Activated CD4-positive, alpha-beta memory T cell treated with anti-CD3 and anti-CD28 coated beads, Interleukin-2, amount 10 ng/mL, durations not matched to agents 7 days and 5 days (primary cell): ENCODE results near the gene S100A2. TPM values are rescaled to one million over a fixed set of nuclear protein-coding genes. Genes with fewer than 3 reads are reported as not detected.
"Not testable (repeated sequence)": the region's sequence is repeated elsewhere in the genome, so short reads cannot be mapped to it uniquely, and the experiment has no call there.

Experiments used
- CTCF ChIA-PET: fragments of 350-600 bp; sonication (Branson Sonifier 250); formaldehyde crosslinking; loops from one replicate; lab custom pipeline; 2021; ENCODE audit warnings: antibody characterized with exemption, inconsistent platforms; lab: Charles Lee
- POLR2A ChIA-PET: fragments of 350-600 bp; sonication (Branson Sonifier 250); formaldehyde crosslinking; loops from one replicate; lab custom pipeline; 2021; ENCODE audit warnings: antibody characterized with exemption; lab: Charles Lee
- DNase-seq: peaks from one replicate; pipeline ENCODE4 v3.0.0-alpha.2; 2020
- H3K27ac Mint-ChIP-seq: one replicate; pipeline ENCODE4 v1.8.0; 2021; ENCODE audit warnings: mild to moderate bottlenecking, mixed read lengths
- H3K27me3 Mint-ChIP-seq: one replicate; pipeline ENCODE4 v1.8.0; 2021; ENCODE audit warnings: mixed read lengths
- H3K36me3 Mint-ChIP-seq: one replicate; pipeline ENCODE4 v1.8.0; 2021; ENCODE audit warnings: low read depth, mixed read lengths
- H3K4me1 Mint-ChIP-seq: one replicate; pipeline ENCODE4 v1.8.0; 2021; ENCODE audit warnings: mixed read lengths
- H3K4me3 Mint-ChIP-seq: one replicate; pipeline ENCODE4 v1.8.0; 2021; ENCODE audit warnings: mild to moderate bottlenecking, mixed read lengths
- H3K9me3 Mint-ChIP-seq: one replicate; pipeline ENCODE4 v1.8.0; 2021; ENCODE audit warnings: mixed read lengths
- total RNA-seq, 2 experiments: library from RNA; stranded (reverse); gene quantifications; one replicate each; pipeline ENCODE4 v1.2.3, GENCODE V29; 2021

The S100A2 gene
- total RNA-seq, 2 experiments from 2014 or later: 0.85 to 1.2 TPM

- Mint-ChIP-seq H3K4me3 (peak overlapping the region; percentile 99), H3K27me3 (no peaks in the 10 kb centered on the region), H3K9me3 (no peaks in the 10 kb centered on the region), H3K36me3 (peaks cover 45% of the 10 kb centered on the region), H3K4me1 (peaks cover 73% of the 10 kb centered on the region), H3K27ac (peak overlapping the region; percentile 94)
- ChIA-PET CTCF (interaction anchor here (1.2 to 6.1 kb wide), 12 partner anchors 9 to 99 kb away, joined by 3 to 202 read pairs (median 14); partner anchors contain the start of genes CHTOP, S100A14, S100A2 and S100A3), POLR2A (interaction anchor here (1.1 to 7.1 kb wide), 18 partner anchors 9 to 429 kb away, joined by 3 to 281 read pairs (median 10); partner anchors contain the start of genes CHTOP, ILF2, S100A1 and S100A13)
- DNase-seq: no peak
These were observed 31.3 kb downstream of the S100A2 start for GRCh38 chr1:153534226-153534924.

DNA sequence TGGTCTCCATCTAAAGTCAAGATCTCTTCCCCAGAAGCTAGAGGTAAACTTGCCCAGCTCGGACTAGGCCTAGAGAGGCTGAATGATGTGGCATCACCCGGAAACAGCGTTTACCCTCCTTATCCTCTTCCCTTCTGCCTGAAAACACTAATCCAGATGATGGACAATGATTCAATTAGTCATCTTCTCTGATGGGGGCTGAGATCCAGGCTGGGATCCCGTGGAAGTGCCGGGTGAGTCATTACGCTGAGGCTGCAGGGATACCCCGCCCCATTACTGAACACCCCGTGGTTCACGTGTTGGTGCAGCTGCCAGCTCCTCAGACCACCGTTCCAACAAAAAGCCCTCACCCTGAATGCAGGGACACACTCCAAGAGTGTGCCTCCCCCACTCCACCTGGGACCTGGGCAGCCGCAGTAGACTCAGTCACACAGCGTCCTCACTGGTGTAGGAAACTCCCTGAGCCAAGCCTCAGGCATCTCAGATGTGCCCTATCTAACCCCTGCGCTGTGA lies 31.9 kb downstream of the S100A2 start:
- Mint-ChIP-seq H3K36me3 (peaks cover 51% of the 10 kb centered on the region), H3K27me3 (no peaks in the 10 kb centered on the region), H3K4me1 (peaks cover 75% of the 10 kb centered on the region), H3K9me3 (no peaks in the 10 kb centered on the region), H3K4me3 (peak overlapping the region; percentile 99), H3K27ac (peak overlapping the region; percentile 94)
- ChIA-PET CTCF (interaction anchor here (0.6 to 6.1 kb wide), 17 partner anchors 8 to 100 kb away, joined by 3 to 202 read pairs (median 15); partner anchors contain the start of genes CHTOP, S100A14, S100A2 and S100A3), POLR2A (interaction anchor here (1.1 to 7.1 kb wide), 15 partner anchors 7 to 429 kb away, joined by 3 to 281 read pairs (median 13); partner anchors contain the start of genes CHTOP, S100A2, S100A4 and S100A5)
- peak; percentile 30 for DNase-seq

DNA sequence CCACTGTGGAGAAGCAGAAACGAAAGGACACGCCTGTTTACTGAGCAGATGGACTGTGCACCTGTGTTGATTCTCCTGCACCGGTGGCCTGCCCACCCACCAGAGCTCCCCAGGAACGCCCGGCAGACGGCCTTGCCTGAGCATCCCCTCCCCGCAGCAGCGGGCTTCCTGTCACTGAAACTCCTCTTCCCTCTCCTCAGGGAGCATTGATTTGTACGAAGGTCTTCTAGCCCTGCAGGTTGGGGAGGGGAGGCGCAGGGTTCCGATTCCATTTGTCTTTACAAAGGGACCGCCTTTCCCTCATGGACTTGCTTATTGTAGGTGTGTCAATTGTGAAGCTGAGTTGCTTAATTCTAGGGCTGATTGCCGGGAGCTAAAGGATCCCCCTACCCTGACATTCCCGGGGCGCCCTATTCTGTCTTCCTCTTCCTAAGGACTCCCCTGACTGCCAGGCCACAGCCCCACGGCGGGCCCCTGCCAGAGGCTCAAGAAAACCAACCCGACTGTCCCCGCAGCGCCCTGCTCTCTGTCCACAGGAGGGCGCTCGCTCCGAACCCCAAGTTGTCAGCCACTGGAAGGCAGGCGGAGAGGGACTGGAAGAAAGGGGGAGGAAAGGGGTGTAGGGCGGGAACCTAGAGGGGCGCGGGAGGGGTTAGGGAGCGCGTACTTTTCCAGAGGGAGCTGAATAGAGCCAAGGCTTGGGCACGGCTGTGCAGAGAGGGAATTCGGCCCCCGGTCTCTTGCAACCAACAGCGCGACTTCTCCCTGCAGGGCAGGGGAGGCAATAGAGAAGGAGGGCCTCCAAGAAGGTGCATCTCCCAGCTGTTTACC lies 32.7 kb downstream of the S100A2 start:
- POLR2A ChIA-PET: interaction anchor here (0.6 to 7.1 kb wide), 24 partner anchors 8 to 458 kb away, joined by 3 to 281 read pairs (median 6); partner anchors contain the start of genes CHTOP, INTS3, RPS27 and S100A2
- DNase-seq: peak; percentile 89
- CTCF ChIA-PET: interaction anchor here (0.8 to 6.1 kb wide), 24 partner anchors 8 to 454 kb away, joined by 3 to 202 read pairs (median 8); partner anchors contain the start of genes CHTOP, S100A13, S100A14 and S100A2
- H3K36me3 Mint-ChIP-seq: peaks cover 50% of the 10 kb centered on the region
- H3K4me3 Mint-ChIP-seq: peak overlapping the region; percentile 99
- H3K27ac Mint-ChIP-seq: peak overlapping the region; percentile 94
- peaks cover 69% of the 10 kb centered on the region for H3K4me1 Mint-ChIP-seq
- no peaks in the 10 kb centered on the region for H3K27me3 Mint-ChIP-seq
- H3K9me3 Mint-ChIP-seq: no peaks in the 10 kb centered on the region

GRCh38 chr1:153532181-153532580 lies 33.5 kb downstream of the S100A2 start:
- H3K9me3 Mint-ChIP-seq: no peaks in the 10 kb centered on the region
- no peaks in the 10 kb centered on the region for H3K27me3 Mint-ChIP-seq
- peaks cover 62% of the 10 kb centered on the region for H3K4me1 Mint-ChIP-seq
- peak overlapping the region; percentile 94 for H3K27ac Mint-ChIP-seq
- peaks cover 46% of the 10 kb centered on the region for H3K36me3 Mint-ChIP-seq
- peak overlapping the region; percentile 99 for H3K4me3 Mint-ChIP-seq
- ChIA-PET POLR2A (interaction anchor here (1.0 to 7.1 kb wide), 21 partner anchors 8 to 458 kb away, joined by 3 to 281 read pairs (median 7); partner anchors contain the start of genes CHTOP, INTS3, RPS27 and S100A2), CTCF (interaction anchor here (0.9 to 6.1 kb wide), 23 partner anchors 7 to 455 kb away, joined by 3 to 202 read pairs (median 10); partner anchors contain the start of genes CHTOP, S100A13, S100A14 and S100A2)
- DNase-seq: peak; percentile 74

- H3K9me3 Mint-ChIP-seq: no peaks in the 10 kb centered on the region
- ChIA-PET POLR2A (interaction anchor here (1.0 to 7.1 kb wide), 18 partner anchors 8 to 459 kb away, joined by 3 to 281 read pairs (median 8); partner anchors contain the start of genes CHTOP, INTS3, RPS27 and S100A2), CTCF (interaction anchor here (0.9 to 6.1 kb wide), 21 partner anchors 9 to 455 kb away, joined by 3 to 202 read pairs (median 10); partner anchors contain the start of genes CHTOP, S100A13, S100A14 and S100A2)
- no peak for DNase-seq
- no peaks in the 10 kb centered on the region for H3K27me3 Mint-ChIP-seq
- peak overlapping the region; percentile 94 for H3K27ac Mint-ChIP-seq
- peaks cover 57% of the 10 kb centered on the region for H3K4me1 Mint-ChIP-seq
- peak overlapping the region; percentile 7 for H3K4me3 Mint-ChIP-seq
- peaks cover 44% of the 10 kb centered on the region for H3K36me3 Mint-ChIP-seq
These were observed 34.0 kb downstream of the S100A2 start for GRCh38 chr1:153531638-153532037.

DNA sequence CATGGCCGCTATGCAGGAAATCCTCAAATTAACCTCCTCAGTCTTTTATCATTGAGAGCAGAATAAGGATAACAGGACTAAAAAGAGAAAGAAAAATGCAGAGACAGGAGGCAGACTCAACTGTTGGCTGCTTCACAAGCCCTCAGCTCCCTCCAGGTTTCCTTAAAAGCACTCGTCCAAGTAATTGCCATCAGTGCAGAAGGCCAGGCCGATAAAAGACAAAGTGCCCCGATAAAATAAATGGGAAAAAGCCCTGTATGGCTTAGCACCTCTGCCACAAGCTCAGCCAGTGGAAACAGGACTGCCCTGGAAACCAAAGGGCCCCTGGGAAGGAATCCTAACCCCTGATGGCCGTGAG lies 38.0 kb downstream of the S100A2 start:
- no peak for DNase-seq
- Mint-ChIP-seq H3K4me3 (no peak overlapping the region), H3K27me3 (no peaks in the 10 kb centered on the region), H3K9me3 (no peaks in the 10 kb centered on the region), H3K27ac (no peak overlapping the region), H3K36me3 (peaks cover 16% of the 10 kb centered on the region), H3K4me1 (peaks cover 31% of the 10 kb centered on the region)
- ChIA-PET POLR2A (no interaction called here), CTCF (interaction anchor here (1.3 kb wide), 1 partner anchor 16 kb away, joined by 3 read pairs; no protein-coding TSS in a partner anchor)

DNA sequence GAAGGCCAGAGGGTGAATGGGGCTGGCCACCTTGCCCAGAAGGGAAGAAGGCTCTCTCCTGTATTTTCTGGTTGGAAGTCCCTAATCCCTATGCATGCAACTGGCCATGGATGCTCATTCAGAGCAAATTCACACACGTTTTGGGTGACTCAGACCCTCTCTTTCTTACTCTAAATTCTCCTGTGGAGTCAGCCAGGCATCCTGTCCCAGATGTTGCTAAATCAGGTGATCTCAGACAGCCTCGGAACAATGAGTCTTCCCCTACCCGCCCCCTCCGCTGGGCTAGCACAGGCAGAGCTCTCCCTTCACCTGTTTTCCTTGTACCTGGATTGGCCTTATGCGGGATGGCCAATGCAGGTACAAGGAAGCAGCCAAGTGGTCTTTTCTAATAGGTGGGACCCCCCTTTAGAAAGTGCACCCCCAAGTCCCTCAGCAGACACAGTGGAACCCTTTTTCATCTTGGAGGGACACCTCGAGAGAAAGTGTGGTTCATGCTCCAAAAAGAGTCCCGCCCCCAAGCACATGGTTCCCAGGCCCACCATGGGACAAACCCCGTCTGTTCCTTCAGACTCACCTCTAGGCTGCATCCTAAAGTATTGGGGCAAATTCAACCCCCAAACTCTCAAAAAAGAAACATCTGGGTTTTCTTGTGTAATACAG lies 38.5 kb downstream of the S100A2 start:
- Mint-ChIP-seq H3K27me3 (no peaks in the 10 kb centered on the region), H3K27ac (no peak overlapping the region), H3K9me3 (no peaks in the 10 kb centered on the region), H3K36me3 (peaks cover 16% of the 10 kb centered on the region), H3K4me3 (no peak overlapping the region), H3K4me1 (peaks cover 28% of the 10 kb centered on the region)
- ChIA-PET POLR2A (no interaction called here), CTCF (interaction anchor here (1.3 kb wide), 1 partner anchor 16 kb away, joined by 3 read pairs; no protein-coding TSS in a partner anchor)
- DNase-seq: no peak

DNA sequence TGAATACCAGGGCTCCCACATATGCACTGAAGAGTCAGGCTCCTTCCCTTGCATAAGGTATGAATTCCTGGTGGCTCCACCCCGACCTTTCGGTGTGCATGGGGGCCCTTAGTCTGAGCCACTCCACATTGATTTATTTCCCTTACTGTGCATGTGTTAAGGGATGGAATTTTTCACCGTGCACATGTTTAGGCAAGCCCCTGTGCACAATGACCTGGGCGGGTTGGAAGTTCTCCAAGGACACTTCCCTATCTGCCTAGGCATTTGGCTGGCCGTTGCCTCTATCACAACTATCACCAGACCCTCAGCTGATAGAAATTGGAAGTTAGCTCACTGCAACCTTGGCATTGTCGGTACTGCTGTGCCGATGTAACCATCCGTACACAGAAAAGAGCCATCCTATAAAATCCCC lies 39.5 kb downstream of the S100A2 start:
- peaks cover 15% of the 10 kb centered on the region for H3K36me3 Mint-ChIP-seq
- no peaks in the 10 kb centered on the region for H3K27me3 Mint-ChIP-seq
- H3K4me3 Mint-ChIP-seq: no peak overlapping the region
- H3K9me3 Mint-ChIP-seq: no peaks in the 10 kb centered on the region
- H3K27ac Mint-ChIP-seq: no peak overlapping the region
- ChIA-PET POLR2A (interaction anchor here (0.9 to 2.6 kb wide), 3 partner anchors 10 to 19 kb away, joined by 3 to 14 read pairs (median 10); partner anchors contain the start of gene S100A6), CTCF (interaction anchor here (0.8 to 3.1 kb wide), 5 partner anchors 8 to 109 kb away, joined by 3 to 12 read pairs (median 5); partner anchors contain the start of gene S100A6)
- H3K4me1 Mint-ChIP-seq: peaks cover 18% of the 10 kb centered on the region
- DNase-seq: no peak

DNA sequence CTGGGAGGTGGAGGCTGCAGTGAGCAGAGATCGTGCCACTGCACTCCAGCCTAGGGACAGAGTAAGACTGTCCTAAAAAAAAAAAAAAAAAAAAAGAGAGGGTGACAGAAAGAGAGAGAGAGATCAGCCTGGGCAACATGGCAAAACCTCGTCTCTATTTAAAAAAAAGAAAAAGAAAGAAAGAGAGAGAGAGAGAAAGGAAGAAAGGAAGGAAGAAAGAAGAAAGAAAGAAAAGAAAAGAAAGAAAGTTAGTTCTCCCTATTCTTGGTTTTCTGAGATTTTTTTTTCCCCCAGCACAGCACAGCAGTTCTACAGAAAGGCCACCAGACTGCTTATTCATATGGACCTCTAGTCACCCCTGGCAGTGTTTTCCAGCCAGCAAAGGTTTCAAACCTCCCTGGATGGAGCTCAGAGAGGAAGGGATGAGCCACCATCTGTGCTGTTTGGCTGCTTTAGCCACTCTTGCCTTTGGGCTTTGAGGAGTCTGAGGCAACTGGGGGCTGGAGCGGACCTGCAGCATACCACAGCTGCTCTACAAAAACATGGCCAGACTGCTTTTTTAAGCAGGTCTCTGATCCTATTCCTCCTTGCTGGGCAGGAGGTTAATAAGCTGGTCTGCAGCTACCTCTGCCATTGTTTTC lies 40.4 kb downstream of the S100A2 start:
- CTCF ChIA-PET: interaction anchor here (0.7 to 3.1 kb wide), 8 partner anchors 9 to 110 kb away, joined by 3 to 12 read pairs (median 5); partner anchors contain the start of gene S100A6
- POLR2A ChIA-PET: interaction anchor here (0.6 to 2.6 kb wide), 6 partner anchors 10 to 115 kb away, joined by 3 to 14 read pairs (median 3); partner anchors contain the start of genes CHTOP and S100A6
- no peak for DNase-seq
- Mint-ChIP-seq H3K9me3 (no peaks in the 10 kb centered on the region), H3K27me3 (no peaks in the 10 kb centered on the region), H3K27ac (no peak overlapping the region), H3K4me1 (peaks cover 9% of the 10 kb centered on the region), H3K36me3 (peaks cover 12% of the 10 kb centered on the region), H3K4me3 (no peak overlapping the region)

- not testable (repeated sequence) for H3K27ac Mint-ChIP-seq, H3K9me3 Mint-ChIP-seq, H3K27me3 Mint-ChIP-seq, H3K36me3 Mint-ChIP-seq, DNase-seq, H3K4me1 Mint-ChIP-seq, H3K4me3 Mint-ChIP-seq
- ChIA-PET CTCF (interaction anchor here (1.2 to 3.0 kb wide), 4 partner anchors 10 to 45 kb away, joined by 3 to 8 read pairs (median 7); no protein-coding TSS in a partner anchor), POLR2A (interaction anchor here (1.0 to 3.8 kb wide), 4 partner anchors 10 to 111 kb away, joined by 3 to 38 read pairs (median 8); partner anchors contain the start of genes CHTOP and S100A5)
These were observed 43.1 kb downstream of the S100A2 start for GRCh38 chr1:153522353-153523048.
